ENCODE results near the gene KRT35. TPM values are rescaled to one million over a fixed set of nuclear protein-coding genes. Genes with fewer than 3 reads are reported as not detected.

The KRT35 gene
- total RNA-seq, 1 donor from 2014 or later: not detected

GRCh38 chr17:41518031-41518430 lies 37.1 kb upstream of the KRT35 start:
- no peak for DNase-seq (ENCODE audit: extremely low spot score in 2 of 2)
- no peaks in the 10 kb centered on the region for H3K9me3 ChIP-seq
- H3K4me3 ChIP-seq: peak overlapping the region in 1 of 2 donors; percentile 42
- no peaks in the 10 kb centered on the region for H3K36me3 ChIP-seq
- TF ChIP-seq POLR2AphosphoS5 (IDR thresholded peaks at IDR 0.05; ENCODE audit: insufficient read depth in 1 of 2, low read depth in 1 of 2): no peak
- H3K4me1 ChIP-seq: peaks cover 21% of the 10 kb centered on the region
- no peaks in the 10 kb centered on the region for H3K27me3 ChIP-seq
- intact Hi-C loops (cut with DNase I): no loop called here
- no peak overlapping the region for H3K27ac ChIP-seq

- peak overlapping the region; percentile 10 for H3K27ac ChIP-seq
- no peaks in the 10 kb centered on the region for H3K36me3 ChIP-seq
- no peak for DNase-seq (ENCODE audit: extremely low spot score in 2 of 2)
- no peaks in the 10 kb centered on the region for H3K9me3 ChIP-seq
- H3K4me3 ChIP-seq: peak overlapping the region in 1 of 2 donors; percentile 42
- H3K4me1 ChIP-seq: peaks cover 9% of the 10 kb centered on the region
- no peaks in the 10 kb centered on the region for H3K27me3 ChIP-seq
- TF ChIP-seq POLR2AphosphoS5 (IDR thresholded peaks at IDR 0.05; ENCODE audit: insufficient read depth in 1 of 2, low read depth in 1 of 2) (no peak), CTCF (IDR thresholded peaks at IDR 0.05) (no peak), POLR2A (IDR thresholded peaks at IDR 0.05) (no peak)
- intact Hi-C loops (cut with DNase I): no loop called here
Measured at GRCh38 chr17:41516830-41517283, 35.9 kb upstream of the KRT35 start.

GRCh38 chr17:41516147-41516829 lies 35.3 kb upstream of the KRT35 start:
- peak overlapping the region; percentile 12 for H3K27ac ChIP-seq
- intact Hi-C loops (cut with DNase I): no loop called here
- no peak for TF ChIP-seq CTCF (IDR thresholded peaks at IDR 0.05)
- TF ChIP-seq POLR2AphosphoS5 (IDR thresholded peaks at IDR 0.05; ENCODE audit: insufficient read depth in 1 of 2, low read depth in 1 of 2): no peak
- no peak for TF ChIP-seq POLR2A (IDR thresholded peaks at IDR 0.05)
- no peaks in the 10 kb centered on the region for H3K9me3 ChIP-seq
- peak overlapping the region in 1 of 2 donors; percentile 42 for H3K4me3 ChIP-seq
- no peaks in the 10 kb centered on the region for H3K36me3 ChIP-seq
- no peaks in the 10 kb centered on the region for H3K27me3 ChIP-seq
- H3K4me1 ChIP-seq: peaks cover 4% of the 10 kb centered on the region
- no peak for DNase-seq (ENCODE audit: extremely low spot score in 2 of 2)

GRCh38 chr17:41513168-41513547 lies 32.2 kb upstream of the KRT35 start:
- Histone ChIP-seq H3K27ac (peak overlapping the region; percentile 13), H3K4me1 (peaks cover 3% of the 10 kb centered on the region), H3K27me3 (no peaks in the 10 kb centered on the region), H3K4me3 (no peak overlapping the region), H3K9me3 (no peaks in the 10 kb centered on the region), H3K36me3 (no peaks in the 10 kb centered on the region)
- DNase-seq (ENCODE audit: extremely low spot score in 2 of 2): no peak
- intact Hi-C loops (cut with DNase I): no loop called here
- TF ChIP-seq POLR2AphosphoS5 (IDR thresholded peaks at IDR 0.05; ENCODE audit: insufficient read depth in 1 of 2, low read depth in 1 of 2): no peak
- no peak for TF ChIP-seq POLR2A (IDR thresholded peaks at IDR 0.05)
- TF ChIP-seq CTCF (IDR thresholded peaks at IDR 0.05): no peak

GRCh38 chr17:41512546-41513167 lies 31.7 kb upstream of the KRT35 start:
- Histone ChIP-seq H3K27me3 (no peaks in the 10 kb centered on the region), H3K4me1 (peaks cover 8% of the 10 kb centered on the region), H3K9me3 (no peaks in the 10 kb centered on the region), H3K4me3 (no peak overlapping the region), H3K36me3 (no peaks in the 10 kb centered on the region), H3K27ac (no peak overlapping the region)
- TF ChIP-seq POLR2A (IDR thresholded peaks at IDR 0.05): no peak
- TF ChIP-seq POLR2AphosphoS5 (IDR thresholded peaks at IDR 0.05; ENCODE audit: insufficient read depth in 1 of 2, low read depth in 1 of 2): no peak
- TF ChIP-seq CTCF (IDR thresholded peaks at IDR 0.05): no peak
- intact Hi-C loops (cut with DNase I): no loop called here
- DNase-seq (ENCODE audit: extremely low spot score in 2 of 2): no peak
